ENCODE results near the gene TLN1.

Gene TLN1, protein sequence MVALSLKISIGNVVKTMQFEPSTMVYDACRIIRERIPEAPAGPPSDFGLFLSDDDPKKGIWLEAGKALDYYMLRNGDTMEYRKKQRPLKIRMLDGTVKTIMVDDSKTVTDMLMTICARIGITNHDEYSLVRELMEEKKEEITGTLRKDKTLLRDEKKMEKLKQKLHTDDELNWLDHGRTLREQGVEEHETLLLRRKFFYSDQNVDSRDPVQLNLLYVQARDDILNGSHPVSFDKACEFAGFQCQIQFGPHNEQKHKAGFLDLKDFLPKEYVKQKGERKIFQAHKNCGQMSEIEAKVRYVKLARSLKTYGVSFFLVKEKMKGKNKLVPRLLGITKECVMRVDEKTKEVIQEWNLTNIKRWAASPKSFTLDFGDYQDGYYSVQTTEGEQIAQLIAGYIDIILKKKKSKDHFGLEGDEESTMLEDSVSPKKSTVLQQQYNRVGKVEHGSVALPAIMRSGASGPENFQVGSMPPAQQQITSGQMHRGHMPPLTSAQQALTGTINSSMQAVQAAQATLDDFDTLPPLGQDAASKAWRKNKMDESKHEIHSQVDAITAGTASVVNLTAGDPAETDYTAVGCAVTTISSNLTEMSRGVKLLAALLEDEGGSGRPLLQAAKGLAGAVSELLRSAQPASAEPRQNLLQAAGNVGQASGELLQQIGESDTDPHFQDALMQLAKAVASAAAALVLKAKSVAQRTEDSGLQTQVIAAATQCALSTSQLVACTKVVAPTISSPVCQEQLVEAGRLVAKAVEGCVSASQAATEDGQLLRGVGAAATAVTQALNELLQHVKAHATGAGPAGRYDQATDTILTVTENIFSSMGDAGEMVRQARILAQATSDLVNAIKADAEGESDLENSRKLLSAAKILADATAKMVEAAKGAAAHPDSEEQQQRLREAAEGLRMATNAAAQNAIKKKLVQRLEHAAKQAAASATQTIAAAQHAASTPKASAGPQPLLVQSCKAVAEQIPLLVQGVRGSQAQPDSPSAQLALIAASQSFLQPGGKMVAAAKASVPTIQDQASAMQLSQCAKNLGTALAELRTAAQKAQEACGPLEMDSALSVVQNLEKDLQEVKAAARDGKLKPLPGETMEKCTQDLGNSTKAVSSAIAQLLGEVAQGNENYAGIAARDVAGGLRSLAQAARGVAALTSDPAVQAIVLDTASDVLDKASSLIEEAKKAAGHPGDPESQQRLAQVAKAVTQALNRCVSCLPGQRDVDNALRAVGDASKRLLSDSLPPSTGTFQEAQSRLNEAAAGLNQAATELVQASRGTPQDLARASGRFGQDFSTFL (N-terminal part only)

DNA sequence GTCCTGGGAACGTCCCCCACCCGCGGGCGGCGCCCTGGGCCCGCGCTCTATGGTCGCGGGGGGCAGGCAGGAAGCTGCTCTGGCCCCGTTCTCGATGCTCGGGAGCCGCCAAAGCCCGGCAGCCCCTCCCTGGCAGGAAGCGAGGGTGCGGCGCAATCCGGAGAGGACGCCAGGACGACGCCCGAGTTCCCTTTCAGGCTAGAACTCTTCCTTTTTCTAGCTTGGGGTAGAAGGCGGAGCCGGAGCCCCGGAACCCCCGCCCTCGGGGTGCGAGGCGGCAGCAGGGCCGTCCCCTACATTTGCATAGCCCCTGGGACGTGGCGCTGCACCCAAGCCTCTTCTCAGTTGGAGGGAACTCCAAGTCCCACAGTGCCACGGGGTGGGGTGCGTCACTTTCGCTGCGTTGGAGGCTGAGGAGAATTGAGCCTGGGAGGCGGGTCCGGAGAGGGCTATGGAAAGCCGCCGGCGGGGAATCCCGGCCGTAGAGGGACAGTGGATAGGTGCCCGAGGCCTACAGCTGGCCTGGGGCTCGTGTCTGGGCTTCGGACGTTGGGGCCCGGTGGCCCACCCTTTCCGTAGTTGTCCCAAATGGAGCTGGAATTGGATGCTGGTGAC lies at the start of gene TLN1, which contains the start of gene CREB3:
Gene TLN1 (minus strand): TSS at position 11 of the 615 bp plus-strand sequence. CDS start 6,501 bp downstream, outside the sequence.
Gene CREB3 (plus strand): TSS at position 482 of the 615 bp plus-strand sequence. CDS start 107 bp downstream, at position 589.
- peak; percentile 98 for DNase-seq

DNA sequence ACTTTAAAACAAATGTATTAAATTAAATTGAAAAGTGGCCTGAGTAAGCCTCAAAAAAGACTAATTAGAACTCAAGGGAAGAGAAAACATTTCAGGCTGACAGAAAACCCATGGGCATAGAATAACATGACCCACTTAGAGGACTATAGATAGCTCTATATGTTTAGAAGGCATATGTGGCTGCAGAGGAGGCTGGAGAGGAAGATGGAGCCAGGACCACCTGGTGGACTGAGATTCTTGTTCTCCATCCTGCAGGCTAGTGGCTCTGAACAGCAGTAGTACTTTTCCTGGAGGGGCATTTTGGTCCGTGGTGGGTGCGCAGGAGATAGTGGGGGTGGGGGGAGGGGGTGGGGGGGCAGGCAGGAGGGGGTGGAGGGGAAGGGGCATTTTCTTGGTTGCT lies 49.1 kb upstream of the TLN1 start:
- no peak for DNase-seq

DNA sequence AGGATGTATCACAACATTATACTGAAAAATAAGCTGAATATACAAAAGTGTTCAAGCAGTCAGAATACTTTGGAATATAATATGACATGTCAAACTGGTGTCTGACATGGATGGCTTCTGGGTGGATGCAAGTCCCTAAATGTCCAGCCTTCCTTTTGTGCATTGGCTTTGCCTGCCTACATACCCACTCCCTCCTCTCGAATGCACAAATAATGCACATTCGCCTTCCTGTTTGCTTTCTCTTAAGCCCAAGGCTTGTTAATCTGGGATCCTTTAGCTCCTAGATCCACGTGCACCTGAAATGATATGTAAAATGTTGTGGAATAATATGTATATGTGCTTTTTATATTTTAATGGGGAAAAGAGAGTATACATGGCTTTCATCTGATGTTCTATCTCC lies 46.5 kb upstream of the TLN1 start:
- no peak for DNase-seq

DNA sequence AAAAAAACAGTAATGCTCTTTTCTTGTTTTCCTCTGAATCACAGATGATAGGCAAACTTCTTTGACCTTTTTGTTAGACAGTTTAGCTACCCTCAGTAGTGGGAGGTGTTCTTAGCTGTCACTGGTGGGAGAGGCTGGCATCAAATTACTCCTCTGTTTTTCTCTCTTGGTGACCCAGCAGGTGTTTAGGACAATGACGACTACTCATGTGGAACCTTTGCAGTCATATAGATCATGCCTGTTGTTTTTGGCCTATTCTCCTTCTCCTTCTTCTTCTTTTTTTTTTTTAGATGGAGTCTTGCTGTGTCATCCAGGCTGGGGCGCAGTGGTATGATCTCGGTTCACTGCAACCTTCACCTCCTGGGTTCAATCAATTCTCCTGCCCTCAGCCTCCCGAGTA lies 44.0 kb upstream of the TLN1 start:
- no peak for DNase-seq

DNA sequence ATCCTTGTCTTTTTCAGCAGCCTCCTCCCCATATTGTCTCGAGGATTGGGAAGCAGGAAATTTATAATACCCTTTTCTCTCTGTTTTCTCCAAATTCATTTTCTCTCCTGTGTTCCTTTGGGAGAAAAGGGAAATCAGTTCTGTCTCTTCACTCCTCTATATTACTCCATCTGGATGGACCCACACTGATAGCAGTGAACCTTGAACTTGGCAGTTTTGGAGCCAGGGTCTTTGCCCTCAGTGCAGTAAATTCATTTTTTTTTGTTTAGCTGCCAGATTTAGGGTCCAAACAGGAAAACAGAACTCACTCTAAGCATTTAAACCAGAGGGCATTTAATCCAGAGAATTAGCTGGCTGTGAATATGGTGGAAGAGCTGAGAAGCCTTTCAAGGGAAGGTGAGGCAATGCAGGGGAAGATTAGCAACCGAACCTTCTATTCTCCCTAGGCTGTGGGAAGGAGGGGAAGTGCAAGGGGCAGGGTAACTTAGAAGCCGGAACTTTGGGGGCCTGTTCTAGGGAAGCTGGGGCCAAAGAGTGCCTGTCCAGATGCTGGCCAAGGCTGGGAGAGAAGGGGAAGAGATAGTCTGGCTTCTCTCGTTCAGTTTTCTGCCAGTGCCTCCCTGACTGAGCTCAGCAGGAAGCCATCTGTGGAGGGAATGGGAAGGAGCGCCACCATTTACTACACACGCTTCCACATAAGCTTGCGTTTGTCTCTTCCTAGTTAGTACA lies 43.1 kb upstream of the TLN1 start:
- no peak for DNase-seq

DNA sequence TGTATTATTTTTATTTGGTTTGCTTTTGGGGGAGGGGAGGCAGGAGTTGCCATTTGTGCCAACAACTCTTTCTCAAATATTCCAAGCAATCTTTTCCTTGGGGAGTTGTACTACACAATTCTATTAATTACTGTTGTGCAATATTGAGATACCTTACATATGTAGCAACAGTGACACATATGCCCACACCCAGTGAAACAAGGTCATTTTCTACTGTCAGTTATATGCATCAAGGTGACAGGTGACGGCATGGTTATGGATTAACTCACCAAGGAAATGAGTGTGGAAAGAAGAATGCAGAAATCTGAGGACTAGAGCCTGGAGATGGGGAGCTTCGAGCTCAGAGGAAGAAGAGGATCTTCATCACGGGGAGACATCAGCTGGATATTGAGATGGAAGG lies 39.9 kb upstream of the TLN1 start:
- no peak for DNase-seq

DNA sequence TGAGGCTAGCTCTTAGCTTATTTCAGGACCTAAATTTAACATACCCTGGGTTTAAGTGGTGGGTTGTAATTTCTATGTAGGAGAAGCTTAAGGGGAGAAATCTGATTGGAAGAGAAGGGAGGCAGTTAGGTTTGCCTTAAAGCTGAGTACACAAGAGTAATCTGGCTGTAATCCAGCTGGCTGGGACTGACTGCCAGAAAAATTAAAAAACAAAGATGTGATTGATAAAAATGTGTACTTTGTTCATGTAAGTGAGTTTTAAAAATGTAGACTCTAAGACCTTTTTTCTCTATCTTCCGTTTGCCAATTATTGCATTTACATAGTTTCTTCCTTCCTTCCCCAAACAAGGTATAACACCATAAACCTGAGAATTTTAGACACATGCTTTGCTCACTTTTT lies 39.5 kb upstream of the TLN1 start:
- DNase-seq, result no peak

DNA sequence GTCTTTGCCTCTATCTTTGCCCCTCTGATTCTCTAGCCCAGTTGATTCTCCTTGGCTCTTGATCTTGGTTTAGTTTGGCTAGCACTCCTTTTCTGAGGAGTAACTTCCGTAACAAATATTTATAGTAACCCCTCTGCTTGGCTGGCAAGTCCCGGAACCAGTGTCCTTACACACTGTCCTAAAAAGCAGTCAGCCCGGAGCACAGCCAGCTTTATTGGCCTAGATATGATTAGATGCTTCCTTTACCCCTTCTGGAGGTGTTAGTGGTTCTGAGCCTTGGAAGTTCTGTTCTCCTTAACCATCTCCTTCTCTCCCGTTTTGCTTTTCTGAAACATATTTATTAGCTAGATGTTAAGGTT lies 39.1 kb upstream of the TLN1 start:
- no peak for DNase-seq

DNA sequence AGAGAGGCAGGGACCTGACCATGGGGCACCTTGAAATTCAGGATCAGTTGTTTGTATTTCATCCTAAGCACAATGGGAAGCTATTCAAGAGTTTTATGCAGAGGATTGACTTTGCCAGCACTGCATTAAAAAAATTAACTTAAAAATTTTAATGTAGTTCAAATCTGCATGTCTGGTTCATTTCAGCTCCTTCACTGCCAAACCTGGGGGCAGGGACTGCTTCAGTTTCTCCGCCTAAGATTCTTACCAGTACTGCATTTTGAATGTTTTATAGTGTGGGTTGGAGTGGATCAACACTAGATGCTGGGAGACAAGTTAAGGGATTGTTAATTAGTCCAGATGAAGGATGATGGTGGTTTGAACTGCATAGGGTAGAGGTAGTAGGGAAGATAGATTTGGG lies 37.8 kb upstream of the TLN1 start:
- no peak for DNase-seq

DNA sequence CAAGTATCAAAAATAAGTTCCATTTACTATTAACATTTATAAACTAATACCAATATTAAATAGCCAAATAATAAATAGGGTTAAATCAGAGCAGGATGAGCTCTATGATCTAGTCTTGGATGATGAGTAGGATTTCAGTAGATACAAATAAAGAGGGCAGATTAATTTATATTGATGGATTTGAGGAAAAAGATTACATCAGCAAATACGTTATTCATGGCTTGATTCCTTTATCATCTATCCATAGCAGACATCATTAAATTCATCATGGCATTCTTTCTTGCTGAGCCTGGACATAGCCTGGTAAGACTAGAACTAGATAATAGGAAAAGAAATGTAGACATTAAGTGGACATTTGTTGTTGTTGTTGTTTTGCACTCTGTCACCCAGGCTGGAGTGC lies 35.5 kb upstream of the TLN1 start:
- no peak for DNase-seq

DNA sequence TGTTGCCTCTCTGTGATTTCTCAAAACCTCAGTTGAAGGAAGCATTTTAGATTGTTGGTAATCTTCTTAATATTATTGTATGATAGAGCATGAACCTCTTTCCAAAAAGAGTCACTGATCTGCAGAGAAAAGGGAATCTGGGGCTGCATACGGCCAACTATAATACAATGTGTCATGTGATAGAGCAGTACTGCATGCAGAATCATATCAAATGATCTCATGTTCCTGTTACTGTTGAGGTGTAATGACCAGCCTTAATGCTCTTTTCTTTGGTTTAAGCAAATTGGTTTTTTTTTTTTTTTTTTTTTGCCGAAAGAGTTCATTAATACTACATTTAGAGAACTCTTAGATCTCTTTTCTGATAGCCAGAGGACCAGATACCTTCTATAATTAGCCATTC lies 35.0 kb upstream of the TLN1 start:
- no peak for DNase-seq

DNA sequence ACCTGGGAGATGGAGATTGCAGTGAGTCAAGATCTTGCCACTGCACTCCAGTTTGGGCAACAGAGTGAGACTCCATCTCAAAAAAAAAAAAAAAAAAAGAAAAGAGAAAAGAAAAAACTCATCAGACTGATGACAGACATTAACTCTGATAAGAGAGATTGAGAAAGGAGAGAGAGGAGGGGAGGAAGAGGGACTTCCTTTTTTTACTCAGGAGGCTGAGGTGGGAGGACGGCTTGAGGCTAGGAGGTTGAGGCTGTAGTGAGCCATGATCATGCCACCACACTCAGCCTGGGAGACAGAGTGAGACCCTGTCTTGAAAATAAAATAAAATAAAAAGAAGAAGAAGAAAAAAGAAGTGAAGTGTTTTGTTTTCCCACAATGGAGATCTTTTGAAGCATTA lies 31.8 kb upstream of the TLN1 start:
- DNase-seq, result no peak

DNA sequence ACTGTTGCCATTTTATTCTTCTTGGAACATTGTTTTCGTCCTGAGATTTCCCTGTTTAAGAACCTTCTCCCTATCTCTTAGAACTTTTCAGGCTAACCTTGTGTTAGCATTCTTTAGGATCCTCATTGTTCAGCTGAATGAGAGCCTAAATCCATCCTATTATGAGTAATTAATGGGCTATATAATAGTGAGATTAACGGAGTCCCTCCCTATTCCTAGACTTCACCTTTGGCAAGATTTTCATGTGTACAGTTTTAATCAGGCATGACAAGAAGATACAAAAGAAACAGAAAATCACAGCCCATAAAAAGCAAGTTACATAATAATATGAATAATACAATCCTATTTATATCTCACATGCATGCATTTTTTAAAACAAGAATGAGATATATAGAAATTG lies 31.2 kb upstream of the TLN1 start:
- DNase-seq, result no peak

DNA sequence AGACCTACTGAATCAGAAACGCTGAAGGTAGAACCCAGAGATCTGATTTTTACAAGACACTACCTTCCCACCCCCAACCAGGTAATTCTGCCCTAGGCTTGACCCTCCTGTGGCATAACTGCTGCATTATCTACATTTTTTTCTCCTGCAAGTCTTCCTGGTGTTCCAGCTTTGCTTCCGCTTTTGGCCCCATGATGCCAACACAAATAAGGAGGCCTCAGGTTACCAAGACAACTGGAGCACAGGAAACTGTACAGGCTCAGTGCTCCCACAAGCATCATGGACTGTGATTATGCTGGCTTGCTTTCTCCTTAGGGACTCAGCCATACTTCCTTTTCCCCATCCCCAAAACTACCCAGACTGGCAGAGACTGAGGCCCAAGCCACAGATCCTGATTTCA lies 28.7 kb upstream of the TLN1 start:
- no peak for DNase-seq

DNA sequence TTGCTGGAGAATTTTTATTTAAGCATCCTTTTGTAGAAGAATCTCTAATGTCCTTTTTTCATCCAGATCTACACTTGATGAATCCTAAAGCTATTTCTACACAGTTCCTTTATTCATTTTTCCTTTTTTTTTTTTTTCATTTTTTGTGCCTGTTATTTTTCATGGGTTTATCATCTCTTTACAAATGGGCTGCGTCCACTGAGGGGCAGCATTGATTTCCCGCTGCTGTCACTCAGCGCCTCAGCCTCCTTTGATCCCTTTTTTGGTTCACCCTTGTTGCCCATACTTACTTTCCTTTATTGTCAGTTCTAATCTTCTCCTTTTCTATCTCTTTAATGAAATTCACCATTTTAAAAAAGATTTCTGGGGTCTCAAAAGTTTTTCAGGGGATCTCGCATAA lies 27.8 kb upstream of the TLN1 start:
- DNase-seq, result no peak

DNA sequence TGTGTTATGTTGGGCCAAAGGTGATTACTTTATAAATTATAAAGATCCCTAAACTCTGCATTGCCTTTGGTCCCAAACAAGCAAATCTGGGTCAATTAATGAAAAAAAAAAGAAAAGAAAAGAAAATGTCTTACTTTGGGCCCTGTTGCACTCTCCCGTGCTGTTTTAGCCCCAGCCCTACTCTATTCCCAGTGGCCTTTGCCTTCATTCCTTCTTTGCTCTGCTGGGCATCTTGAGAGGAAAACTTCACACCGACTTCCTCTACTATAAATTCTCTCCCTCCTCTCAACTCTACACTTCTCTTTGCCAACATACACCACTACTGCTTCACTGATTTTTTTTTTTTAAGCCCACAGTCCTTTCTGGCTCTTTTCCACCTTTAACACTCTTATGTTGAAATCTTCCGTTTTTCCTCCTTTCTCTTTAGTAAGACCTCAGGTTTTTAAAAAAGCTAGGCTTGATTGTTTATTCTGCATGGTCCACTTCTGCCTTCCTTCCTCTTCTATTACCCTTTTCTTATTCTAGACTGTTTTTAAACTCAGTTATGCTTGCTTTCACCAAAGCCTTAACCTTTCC lies 26.6 kb upstream of the TLN1 start:
- DNase-seq, result no peak

DNA sequence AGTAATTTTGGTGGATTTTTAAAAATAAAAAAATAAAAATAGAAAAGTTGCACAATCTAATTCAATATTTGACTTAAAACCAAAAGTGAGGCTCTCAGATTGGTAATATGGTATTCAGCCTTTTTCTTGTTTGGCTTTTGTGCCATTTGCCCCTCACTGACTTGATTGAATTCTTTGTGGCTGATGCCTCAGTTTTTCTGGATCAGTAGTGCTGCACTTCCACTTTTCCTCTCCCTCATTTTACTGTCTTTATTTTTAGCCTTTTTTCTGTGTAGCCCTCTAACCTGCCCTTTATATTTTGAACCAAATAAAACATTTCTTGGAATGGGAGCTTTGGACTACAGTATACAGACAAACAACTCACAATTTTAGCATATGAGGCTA lies 25.9 kb upstream of the TLN1 start:
- no peak for DNase-seq

DNA sequence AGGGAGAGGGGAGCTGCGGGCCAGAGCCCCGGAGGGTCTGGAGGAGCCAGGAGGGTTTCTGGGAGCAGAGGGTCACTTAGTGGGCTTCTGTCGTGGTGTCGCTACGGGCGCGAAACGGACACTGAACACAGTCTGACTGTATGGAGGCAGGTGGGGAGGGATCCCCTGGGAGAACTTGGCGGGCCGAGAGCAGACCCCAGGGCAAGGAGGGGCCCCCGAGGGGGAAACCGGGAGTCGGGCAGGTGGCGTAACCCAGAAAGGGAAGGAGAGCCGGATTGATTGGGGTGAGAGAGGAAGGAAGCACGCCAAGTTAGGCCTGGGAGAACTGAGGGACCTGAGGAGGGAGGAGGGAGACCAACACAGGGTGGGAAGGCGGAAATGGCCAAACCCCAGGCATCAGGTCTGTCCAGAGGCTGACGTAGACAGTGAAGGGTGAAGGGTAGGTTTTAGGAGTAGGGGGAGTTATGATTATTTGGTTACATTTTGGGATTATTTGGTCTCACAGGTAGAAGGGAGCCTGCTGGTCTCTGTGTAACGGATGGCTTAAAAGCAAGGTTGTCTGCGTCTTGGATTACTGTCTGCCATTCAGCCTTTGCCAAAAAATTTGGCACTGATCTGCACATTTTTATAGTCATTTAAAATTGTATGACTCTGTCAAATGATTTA lies 25.4 kb upstream of the TLN1 start:
- DNase-seq, result peak; percentile 50

DNA sequence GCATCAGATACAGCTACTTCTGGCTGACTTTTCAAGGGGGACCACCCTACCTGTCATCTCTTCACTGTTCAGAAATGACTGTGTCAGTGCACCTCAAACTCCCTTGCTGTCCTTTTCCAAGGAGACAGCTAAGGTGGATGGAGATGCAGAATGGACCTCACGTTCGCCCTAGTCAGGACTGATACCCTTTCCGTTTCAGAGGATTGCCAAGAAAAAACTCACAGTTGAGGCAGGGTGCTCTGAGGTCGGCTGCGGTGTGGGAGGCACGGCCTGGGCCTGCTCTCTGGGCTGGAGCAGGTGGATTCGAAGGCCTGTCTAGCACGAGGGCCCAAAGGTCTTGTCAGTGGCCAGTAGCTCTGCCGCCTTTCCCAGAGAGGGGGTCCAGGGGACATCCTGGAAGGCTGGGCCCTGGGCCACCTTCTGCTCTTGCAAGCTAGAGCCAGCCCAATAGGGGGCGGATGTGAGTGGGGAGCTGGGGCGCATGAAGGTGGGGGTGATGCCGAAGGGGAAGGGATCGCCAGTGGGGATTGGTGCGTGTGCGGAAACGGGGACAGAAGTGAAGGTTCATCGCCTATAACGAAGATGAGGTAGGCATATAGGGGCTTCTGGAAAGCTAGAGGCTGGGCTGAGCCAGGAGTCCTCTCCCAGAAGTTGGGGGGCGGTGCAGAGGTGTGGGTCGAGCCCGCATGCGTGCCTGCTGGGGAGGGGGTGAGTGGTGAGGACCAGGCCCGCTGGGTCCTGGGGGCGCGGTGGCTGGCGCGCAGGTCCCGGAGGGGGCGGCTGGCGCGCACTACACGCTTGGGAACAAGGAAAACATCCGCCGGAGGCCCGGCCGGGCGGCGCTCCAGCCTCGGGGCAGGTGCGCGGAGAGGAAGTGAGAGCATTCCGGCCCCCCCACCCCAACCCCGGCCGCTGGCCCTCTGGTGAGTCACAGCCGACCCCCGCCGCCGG lies 24.6 kb upstream of the TLN1 start:
- DNase-seq, result peak; percentile 90

DNA sequence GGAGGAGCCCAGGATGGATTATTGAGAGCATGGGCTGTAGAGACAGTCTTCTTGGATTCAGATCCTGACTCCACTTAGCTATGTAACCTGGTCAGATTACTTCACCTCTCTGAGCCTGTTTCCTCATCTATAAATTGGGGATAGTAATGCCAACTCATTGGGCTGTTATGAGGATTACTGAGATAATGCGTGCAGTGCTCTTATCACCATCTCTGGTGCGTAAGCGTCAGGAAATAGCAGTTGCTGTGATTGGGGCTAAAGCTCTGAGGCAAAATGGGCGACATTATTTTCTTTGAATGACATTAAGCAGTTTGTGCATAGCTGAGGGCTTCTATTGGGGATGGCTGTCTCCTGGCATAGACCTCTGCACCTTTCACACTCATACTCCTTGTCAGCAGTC lies 23.1 kb upstream of the TLN1 start:
- DNase-seq, result no peak

Measured in activated CD4-positive, alpha-beta T cell treated with anti-CD3 and anti-CD28 coated beads, Interleukin-2, Interleukin-6, amounts not matched to agents 100 ng/mL and 50 ng/mL, durations not matched to agents 16 hours and 8 hours (primary cell).